C1 segment of cervical spinal cord (tissue), 14 donors: ENCODE data around the gene JOSD1.
"Not testable (repeated sequence)": the region's sequence is repeated elsewhere in the genome, so short reads cannot be mapped to it uniquely, and the experiment has no call there.

Source experiments
- DNase-seq, 14 donors: peaks; one replicate each; lab custom pipeline; 2025; lab: John Stamatoyannopoulos, UW

JOSD1 gene

DNA sequence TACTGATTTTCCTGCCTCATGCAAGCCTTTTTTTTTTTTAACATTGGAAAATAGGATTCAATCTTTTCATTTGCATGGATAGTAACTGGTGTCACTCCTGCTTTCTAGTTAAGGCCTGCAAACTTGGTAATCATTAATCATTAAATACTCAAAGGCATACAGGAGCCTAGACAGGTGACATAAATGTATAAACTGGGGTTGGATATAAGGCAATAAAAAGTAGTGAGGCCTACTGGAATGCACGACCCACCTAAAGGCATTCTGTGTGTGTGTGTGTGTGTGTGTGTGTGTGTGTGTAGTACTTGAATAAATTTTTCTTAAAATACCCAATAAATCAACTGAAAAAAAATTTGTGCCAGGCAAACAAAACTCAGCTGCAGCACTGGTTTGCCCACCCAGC, 11.1 kb downstream of the JOSD1 start:
- DNase-seq: no peak

DNA sequence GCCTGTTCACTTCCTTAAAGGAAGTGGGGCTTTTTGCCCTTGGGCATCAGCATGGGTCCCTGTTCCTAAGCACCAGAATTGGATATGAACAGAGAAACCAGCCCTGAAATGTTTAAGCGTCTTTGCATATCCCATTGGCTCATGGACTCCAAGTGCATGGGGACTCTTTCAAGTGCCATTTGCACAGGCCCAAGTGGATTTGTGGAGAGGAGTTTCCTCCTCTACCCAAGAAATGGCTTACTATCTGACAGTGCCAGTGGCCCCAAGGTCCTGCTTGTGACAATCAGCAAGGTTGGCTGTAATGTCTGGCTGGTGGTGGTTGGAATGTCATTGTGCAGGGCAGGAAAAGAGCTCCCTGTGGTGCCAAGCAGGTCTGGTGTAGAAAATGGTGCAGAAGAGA, 15.0 kb downstream of the JOSD1 start:
- DNase-seq: no peak

DNA sequence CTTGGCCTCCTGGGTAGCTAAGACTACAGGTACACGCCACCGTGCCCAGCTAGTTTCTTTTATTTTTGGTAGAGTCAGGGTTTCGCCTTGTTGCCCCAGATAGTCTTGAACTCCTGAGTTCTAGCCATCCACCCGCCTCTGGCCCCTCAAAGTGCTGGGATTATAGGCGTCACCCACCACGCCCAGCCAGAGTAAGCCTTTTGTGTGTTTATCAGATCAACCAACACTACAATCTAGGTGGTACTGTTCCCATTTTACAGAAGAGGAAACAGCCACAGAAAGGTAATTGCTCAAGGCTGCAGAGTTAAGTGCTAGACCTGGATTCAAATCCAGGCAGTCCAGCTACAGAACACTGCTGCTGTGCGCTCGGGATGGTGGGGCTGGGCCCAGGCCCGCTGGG, 15.8 kb downstream of the JOSD1 start:
- no peak for DNase-seq

DNA sequence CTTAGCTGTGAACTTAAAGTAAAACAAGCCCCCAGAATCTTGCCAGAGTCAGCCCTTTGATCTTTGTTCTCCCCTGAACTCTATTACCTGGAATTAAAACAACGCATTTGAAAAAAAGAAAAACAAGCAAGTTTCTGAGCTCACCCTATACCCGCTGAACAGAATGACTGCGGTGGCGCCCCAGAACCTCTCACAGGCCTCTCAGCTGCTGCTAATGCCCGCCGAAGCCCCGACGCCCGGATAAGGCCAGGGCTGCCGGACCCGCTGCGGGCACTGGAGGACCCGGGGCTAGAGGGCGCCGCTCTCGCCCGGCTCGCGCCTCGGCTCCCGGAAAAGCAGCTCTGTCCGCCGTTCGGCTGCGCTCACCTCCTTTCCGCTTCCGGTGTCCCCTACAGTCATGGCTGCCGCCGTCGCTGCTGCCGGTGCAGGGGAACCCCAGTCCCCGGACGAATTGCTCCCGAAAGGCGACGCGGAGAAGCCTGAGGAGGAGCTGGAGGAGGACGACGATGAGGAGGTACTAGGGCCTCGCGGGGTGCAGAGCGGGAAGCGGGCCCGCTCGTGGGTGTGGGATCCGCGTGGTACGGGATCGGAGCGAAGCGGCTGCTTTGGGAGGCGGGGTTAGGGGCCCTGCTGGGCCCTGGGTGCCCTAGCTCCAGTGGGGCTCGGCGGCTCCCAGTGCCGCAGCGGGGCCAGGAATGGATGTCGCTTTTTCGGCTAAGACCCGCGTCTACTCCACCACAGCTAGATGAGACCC, 19.0 kb downstream of the JOSD1 start, which contains the start of gene TOMM22:
Gene TOMM22, plus strand, starts transcription at position 376 of the 754 bp plus-strand sequence. Its CDS starts 22 bp downstream, at position 398.
- peak; percentile 29 to 92 (median 84) for DNase-seq

DNA sequence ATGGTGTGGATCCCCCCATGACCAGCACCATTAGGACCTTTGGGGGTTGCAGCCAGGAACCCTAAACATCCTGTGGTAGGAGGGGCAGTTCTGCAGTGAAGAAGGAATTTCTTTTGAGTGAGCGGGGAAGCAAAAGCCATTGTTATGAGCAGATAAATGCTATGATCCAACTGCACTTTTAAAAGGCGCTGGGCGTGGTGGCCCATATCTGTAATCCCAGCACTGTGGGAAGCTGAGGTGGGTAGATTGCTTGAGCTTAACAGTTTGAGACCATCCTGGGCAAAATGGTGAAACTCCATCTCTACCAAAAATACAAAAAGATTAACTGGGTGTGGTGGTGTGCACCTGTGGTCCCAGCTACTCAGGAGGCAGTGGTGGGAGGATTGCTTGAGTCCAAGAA, 24.9 kb downstream of the JOSD1 start:
- DNase-seq: no peak

DNA sequence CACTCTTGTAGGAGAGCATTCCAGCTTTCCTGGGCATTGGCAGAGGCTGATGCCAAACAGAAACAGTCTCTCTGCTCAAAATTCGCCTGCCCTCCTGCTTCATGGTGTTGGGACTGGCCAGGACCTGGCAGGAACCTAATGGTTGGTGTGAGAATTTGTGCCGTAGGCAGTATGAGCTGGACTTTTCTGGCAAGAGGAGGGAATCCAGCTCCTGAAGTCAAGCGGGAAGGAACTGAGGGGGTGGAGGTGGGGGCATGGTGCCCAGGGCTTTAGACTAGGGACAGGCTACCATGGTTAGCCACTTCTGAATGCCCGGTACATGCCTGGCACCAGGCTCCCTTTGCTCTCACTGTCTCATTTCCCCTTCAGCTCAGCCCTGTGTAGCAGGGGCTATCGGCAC, 25.9 kb downstream of the JOSD1 start:
- peak in 9 of 14 donors; percentile 7 to 79 (median 36) for DNase-seq

DNA sequence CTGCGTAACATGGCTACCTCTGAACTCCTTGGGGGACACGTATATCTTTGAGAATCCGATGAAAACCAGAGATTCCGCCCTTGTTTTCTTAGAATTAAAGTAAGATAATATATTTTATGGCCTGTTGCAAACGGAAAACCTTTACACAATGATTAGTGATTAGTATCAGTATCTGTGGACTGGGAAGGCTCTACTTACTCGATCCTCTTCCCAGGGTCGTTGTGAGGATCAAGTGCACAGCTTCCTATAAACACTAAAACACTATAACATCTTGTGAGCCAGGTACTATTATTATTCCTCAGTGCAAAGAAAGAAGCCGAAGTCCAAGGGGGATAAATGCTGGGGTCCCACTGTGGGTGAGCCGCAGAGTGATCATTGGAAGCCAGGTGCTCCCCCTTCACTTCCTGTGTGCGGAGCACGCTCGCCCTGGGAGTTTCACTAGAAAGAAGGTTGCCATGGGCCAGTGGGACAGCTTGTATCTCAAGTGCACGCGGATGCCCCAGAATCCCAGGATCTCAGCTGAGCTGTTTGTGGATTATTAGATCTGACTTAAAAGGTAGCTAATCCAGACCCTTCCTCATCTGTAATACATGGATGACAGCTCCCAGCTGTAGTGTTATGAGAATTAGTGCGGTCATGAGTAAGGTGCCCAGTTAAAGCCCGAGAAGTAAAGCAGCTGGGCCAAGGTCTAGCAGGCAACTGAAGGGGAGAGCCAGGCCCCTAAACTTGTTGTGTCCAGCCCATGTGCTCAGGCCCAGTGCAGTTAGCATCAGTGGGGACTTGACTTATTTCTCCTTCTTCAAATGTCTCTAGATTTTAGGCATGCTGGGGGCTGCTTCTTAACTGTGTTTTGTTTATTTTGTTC, 43.5 kb downstream of the JOSD1 start:
- peak in 1 of 14 donors; percentile 10 for DNase-seq

DNA sequence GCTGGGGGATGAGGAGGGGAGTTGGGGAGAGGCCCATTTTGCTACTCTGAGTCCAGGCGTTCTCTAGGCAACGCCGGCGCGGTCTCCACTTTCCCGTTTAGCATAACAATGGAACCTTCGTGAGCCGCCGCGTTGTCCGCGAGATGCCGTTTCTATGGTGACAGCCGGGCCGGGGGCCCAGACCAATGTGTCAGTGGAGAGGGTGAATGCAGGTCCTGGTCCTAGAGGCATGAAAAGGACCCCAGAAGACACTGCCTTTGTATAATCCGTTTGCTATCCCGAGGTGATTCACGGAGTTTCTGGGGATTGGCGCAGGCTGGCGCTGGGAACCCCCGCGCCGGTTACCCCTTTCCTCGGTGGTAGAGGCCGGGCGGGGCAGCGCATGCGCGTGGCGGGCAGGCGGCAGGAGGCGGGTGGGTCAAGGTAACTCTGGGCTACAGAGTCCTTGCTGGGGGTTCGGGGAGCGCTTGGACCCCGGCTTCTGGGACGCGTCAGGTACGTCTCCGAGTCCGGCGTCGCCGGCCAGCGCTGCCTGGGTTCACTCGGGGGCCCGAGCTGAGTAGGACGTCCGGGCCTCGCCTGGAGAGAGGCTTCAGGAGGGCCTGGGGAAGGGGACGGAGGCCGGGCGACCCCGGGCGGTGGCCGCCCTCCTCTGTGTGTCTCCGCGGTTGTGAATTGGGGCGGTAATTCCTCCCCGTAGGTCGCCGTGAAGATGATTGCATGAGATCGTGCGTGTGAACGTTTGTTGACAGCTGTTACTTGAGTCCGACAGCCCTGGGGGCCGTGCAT, 44.3 kb downstream of the JOSD1 start, which contains the start of the genes CBY1 and FAM227A:
Gene CBY1, plus strand, starts transcription at position 383 of the 789 bp plus-strand sequence. CDS start 11,417 bp downstream, outside the sequence.
Gene FAM227A, minus strand, starts transcription at position 137 of the 789 bp plus-strand sequence. CDS start 6,224 bp downstream, outside the sequence.
- peak; percentile 70 to 98 (median 92) for DNase-seq

DNA sequence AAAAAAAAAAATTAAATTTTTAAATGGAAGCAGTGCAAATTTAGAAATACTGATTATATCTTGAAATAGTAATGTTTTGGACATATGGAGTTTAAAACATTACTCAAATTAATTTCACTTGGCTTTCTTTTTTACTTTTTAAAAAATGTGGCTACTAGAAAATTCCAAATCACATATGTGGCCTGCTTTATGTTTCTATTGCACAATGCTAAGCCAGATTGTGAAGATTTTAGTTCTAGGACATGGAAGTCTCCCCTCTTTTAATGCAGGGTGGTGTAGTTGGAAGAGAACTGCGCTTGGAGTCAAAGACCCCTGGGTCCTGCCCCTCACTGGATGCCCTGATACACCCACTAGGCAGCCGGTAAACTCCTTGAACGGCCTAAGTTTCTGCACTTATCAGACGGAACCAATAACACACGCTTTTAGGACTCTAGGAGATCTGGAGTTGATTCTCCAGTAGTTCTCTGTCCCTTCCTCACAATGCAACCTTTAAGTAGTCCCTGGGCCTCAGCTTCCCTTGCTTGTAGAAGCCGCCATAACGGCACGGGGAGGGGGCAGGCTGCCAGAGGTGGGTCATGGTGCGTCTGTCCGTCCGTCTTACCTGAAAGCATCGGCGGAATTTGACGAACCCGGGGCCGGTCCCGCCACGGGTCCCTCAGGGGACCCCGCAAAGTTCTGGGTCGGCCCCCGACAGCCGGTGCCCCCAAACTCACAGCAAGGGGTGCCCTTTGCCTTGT, 45.1 kb downstream of the JOSD1 start:
- DNase-seq: peak in 1 of 14 donors; percentile 35

DNA sequence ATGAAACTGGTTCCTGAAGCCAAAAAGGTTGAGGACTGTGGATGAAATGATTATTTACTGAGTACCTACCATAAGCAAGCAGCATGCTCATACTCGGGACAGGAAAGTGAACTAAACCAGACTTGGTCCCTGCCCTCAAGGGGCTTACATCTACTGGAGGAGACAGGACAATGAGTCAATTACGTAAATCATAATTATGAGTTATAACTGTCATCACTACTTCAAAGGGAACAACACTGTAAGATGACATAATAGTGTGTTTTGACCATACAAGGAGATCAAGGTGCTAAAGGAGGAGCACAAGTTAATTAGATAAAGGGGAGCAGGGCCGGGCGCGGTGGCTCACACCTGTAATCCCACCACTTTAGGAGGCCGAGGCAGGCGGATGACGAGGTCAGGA, 47.0 kb downstream of the JOSD1 start:
- DNase-seq: no peak

DNA sequence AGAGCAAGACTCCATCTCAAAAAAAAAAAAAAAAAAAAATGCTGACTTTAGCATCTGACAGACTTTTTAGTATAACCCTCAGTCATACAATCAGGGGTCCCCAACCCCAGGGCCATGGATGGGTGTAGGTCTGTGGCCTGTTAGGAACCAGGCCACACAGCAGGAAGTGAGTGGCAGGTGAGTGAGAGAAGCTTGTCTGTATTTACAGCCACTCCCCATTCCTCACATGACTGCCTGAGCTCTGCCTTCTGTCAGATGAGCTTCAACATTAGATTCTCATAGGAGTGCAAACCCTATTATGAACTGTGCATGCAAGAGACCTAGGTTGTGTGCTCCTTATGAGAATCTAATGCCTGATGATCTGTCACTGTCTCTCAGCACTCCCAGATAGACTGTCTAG, 47.9 kb downstream of the JOSD1 start:
- no peak for DNase-seq

DNA sequence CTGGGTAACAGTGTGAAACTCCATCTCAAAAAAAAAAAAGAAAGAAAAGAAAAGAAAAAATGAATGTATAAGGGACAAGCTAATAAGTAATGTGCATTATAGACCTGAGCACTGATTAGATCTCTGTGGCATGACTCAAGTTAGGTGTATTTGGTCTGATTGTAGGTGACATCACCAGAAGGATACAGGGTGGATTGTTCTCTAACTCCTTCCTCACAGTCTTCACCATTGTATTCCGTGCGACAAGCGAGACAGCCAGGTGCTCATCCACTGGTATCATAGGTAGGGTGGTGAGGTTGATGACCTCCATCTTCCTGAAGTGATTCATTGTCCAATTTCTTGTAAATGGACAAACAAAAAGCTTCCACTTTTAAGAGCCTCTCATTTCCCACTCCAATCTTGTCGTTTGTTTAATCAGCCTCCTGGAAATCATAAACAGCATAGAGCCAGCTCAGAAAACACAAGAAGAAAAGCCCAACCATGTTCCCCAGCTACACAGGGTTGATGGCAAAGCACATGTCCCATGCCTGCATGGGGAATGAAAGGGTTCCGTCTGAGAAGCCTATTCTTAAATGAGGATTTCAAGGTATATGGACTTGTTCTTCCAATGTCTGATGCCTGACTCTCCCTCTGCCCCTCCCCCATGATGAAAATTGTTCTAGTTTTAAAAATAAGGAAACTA, 50.8 kb downstream of the JOSD1 start:
- DNase-seq: no peak

DNA sequence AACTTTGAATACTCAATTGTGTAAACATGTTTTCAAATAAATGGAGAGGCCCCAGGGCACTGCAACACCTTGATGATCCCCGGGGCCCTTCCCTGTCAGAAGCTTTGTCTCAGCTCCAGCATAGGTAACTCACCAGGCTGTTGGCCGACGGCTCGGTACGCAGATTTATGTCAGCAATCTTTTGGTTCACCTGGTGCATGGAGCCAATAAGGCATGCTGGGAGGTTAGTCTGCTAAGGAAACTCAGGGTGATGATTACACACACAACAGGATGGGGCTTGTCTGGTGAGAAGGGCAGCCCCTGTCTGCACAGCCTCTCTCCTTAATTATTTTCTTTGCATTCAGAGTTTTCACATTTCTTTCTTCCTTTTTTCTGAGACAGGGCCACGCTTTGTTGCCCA, 55.3 kb downstream of the JOSD1 start:
- DNase-seq: no peak

DNA sequence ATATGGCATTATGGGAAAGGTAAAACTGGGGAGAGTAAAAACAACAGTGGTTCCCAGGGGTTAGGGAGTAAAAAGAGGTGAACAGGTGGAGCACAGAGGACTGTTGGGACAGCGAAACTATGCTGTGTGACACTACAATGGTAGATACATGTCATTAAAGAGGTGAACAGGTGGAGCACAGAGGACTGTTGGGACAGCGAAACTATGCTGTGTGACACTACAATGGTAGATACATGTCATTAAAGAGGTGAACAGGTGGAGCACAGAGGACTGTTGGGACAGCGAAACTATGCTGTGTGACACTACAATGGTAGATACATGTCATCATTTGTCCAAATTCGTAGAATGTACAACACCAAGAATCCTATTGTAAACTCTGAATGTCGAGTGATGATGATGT, 56.5 kb downstream of the JOSD1 start:
- DNase-seq: not testable (repeated sequence)

DNA sequence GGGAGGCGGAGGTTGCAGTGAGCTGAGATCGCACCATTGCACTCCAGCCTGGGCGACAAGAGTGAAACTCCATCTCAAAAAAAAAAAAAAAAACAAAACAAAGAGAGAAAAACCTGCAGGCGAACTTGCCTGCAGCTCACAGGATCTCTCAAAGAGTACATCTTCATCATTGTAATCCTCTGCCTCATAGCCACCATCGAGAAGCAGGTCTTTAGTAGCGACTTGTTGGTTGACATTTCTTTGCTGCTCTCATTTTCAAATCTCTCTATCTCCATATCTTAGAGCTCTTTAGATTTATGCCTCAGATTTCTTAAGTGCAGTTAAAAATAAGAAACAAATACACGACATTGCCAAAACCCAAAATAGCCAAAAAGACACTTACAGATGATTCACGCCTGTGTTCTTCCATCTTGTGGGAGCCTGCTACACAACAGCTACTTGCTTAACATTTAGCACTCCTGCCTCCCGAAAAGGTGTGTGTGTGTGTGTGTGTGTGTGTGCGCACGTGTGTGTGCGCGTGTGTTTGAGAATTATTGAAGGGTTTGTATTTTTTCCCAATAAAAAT, 59.2 kb downstream of the JOSD1 start:
- no peak for DNase-seq

DNA sequence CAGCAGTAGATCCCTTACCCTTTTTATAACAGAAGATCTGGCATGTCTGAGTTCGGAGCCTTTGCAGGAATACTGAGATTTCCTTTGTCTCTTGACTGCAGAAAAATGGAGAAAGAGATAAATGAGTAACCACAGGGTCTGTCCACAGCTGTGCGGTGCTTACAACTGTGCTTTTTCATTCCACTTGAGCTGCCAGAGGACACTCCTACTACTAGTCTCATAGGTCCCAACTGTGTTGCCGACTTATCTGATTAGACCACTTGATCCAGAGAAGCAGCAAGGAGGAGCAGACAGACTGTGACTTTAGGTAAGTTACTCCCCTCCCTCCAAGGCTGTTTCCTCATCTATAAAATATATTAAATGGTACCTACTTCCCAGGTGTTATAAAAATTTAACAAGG, 62.0 kb downstream of the JOSD1 start:
- DNase-seq: no peak

DNA sequence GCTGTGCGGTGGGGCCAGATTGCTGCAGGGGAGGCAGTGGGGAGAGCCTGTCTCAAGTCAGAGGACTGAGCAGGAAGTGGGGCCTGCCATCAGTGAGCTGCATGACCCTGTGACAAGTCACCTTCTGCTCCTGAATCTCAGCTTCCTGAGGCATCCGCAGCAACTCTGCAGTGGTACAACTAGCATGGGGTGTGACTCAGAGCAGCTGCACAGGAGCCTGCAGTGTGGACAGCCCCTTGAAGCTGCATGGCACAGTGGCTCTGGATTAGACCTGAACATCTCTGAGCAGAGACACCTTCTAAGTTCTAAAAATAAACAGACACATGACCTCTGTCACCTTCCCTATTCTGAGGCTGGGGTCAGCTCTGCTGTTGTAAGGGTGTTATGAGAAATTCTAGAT, 62.5 kb downstream of the JOSD1 start:
- DNase-seq: no peak
